OCI-LY1 (cell line): ENCODE results near the gene SPAG9.

Source experiments
- H2AFZ ChIP-seq: fragments of 200-600 bp; sonication (generic), shearing (Covaris generic); 2 replicates; pipeline ENCODE4 v1.6.0; 2014; ENCODE audit warnings: antibody characterized with exemption, mild to moderate bottlenecking, low read length
- H3F3A ChIP-seq: fragments of 200-600 bp; sonication (generic), shearing (Covaris generic); 2 replicates; pipeline ENCODE4 v1.6.0; 2014; ENCODE audit warnings: mild to moderate bottlenecking, antibody characterized with exemption, low read length, moderate library complexity; ENCODE audit not compliant: insufficient read depth
- H3K27ac ChIP-seq: fragments of 200-600 bp; sonication (generic); 2 replicates; pipeline ENCODE4 v1.5.1; 2014; ENCODE audit warnings: low read length, mixed run types, mild to moderate bottlenecking, low read depth; ENCODE audit not compliant: poor library complexity, severe bottlenecking
- H3K27me3 ChIP-seq: fragments of 200-600 bp; sonication (generic); 2 replicates; pipeline ENCODE4 v1.6.0; 2014; ENCODE audit warnings: antibody characterized with exemption, mild to moderate bottlenecking, low read length, moderate library complexity; ENCODE audit not compliant: insufficient read depth
- H3K36me3 ChIP-seq: fragments of 200-600 bp; sonication (generic); 2 replicates; pipeline ENCODE4 v1.6.1; 2014; ENCODE audit warnings: mild to moderate bottlenecking, antibody characterized with exemption, low read length, moderate library complexity, mixed read lengths; ENCODE audit not compliant: insufficient read depth
- H3K4me1 ChIP-seq: fragments of 200-600 bp; sonication (generic); 2 replicates; pipeline ENCODE4 v1.5.1; 2014; ENCODE audit warnings: mild to moderate bottlenecking, low read length, moderate library complexity; ENCODE audit not compliant: insufficient read depth, severe bottlenecking
- H3K4me2 ChIP-seq: fragments of 200-600 bp; sonication (generic), shearing (Covaris generic); 2 replicates; pipeline ENCODE4 v1.6.1; 2014; ENCODE audit warnings: low read length
- H3K4me3 ChIP-seq: fragments of 200-600 bp; sonication (generic); 2 replicates; pipeline ENCODE4 v1.5.1; 2014; ENCODE audit warnings: low read length, low read depth, mild to moderate bottlenecking, mixed read lengths; ENCODE audit not compliant: poor library complexity, severe bottlenecking
- H3K79me2 ChIP-seq: fragments of 200-600 bp; shearing (Covaris generic); 2 replicates; pipeline ENCODE4 v1.6.1; 2016; ENCODE audit warnings: mixed run types, low read length, mixed read lengths; ENCODE audit not compliant: insufficient read depth
- H3K9ac ChIP-seq: fragments of 200-600 bp; sonication (generic), shearing (Covaris generic); 2 replicates; pipeline ENCODE4 v1.6.1; 2014; ENCODE audit warnings: mild to moderate bottlenecking, low read length, mixed read lengths
- H3K9me2 ChIP-seq: fragments of 200-600 bp; sonication (generic), shearing (Covaris generic); 2 replicates; pipeline ENCODE4 v1.6.1; 2014; ENCODE audit warnings: low read depth, mild to moderate bottlenecking, low read length, mixed read lengths
- H3K9me3 ChIP-seq: fragments of 200-600 bp; shearing (Covaris generic); 2 replicates; pipeline ENCODE4 v1.6.1; 2014; ENCODE audit warnings: low read length, mixed read lengths
- H4K20me1 ChIP-seq: fragments of 200-600 bp; sonication (generic), shearing (Covaris generic); 2 replicates; pipeline ENCODE4 v1.6.0; 2016; ENCODE audit warnings: mild to moderate bottlenecking, low read length; ENCODE audit not compliant: insufficient read depth
- EZH2 ChIP-seq: fragments of 200-600 bp; sonication (generic), shearing (Covaris generic); IDR thresholded peaks from 2 replicates; pipeline ENCODE4 v1.8.0; 2017; ENCODE audit warnings: borderline replicate concordance, mixed run types, mild to moderate bottlenecking, antibody characterized with exemption, low read length, moderate library complexity, mixed read lengths
- TF ChIP-seq, protein P1 (sequence below): fragments of 200-600 bp; sonication (generic), shearing (Covaris generic); IDR thresholded peaks from 2 replicates; pipeline ENCODE4 v1.5.1; 2017; ENCODE audit warnings: mild to moderate bottlenecking, antibody characterized with exemption, low read length, moderate library complexity, mixed read lengths

SPAG9 gene

DNA sequence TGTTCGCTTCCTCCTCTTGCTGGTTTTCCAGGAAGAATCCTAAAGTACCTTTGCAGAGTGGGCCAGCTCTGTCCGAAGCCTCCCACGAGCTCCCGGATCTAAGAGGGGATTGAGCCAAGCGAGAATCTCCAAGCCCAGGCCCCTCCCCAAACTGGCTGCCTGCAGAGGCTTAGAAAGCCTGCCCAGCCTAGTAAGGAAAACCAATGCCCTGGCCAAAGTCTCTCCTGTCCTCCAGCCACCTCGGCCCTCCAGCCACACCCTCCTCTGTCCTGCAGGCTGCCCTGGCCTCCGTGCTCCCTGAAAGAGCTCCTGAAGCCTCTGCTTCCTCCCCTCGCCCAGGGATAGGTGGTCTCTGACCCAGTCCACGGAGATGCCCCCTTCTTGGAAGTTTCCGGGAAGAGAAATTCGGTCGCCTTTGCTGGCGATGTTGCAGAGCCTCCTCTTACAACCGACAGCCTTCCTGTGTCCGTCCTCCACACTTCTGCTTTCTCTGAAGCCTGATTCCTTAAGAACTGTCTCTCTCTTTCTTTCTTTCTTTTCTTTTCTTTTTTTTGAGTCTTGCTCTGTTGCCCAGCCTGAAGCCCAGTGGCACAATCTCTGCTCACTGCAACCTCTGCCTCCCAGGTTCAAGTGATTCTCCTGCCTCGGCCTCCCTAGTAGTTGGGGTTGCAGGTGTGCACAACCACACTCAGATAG, 199.6 kb downstream of the SPAG9 start:
- Histone ChIP-seq H3K9me3 (no peaks in the 10 kb centered on the region), H3F3A (no peaks in the 10 kb centered on the region), H3K4me3 (no peak overlapping the region), H3K9ac (no peak overlapping the region), H3K9me2 (no peaks in the 10 kb centered on the region), H3K4me2 (no peak overlapping the region), H4K20me1 (no peaks in the 10 kb centered on the region), H3K27ac (no peak overlapping the region), H2AFZ (no peak overlapping the region), H3K36me3 (no peaks in the 10 kb centered on the region), H3K27me3 (peaks cover 3% of the 10 kb centered on the region; the same call in 1 of the 2 replicates), H3K79me2 (no peaks in the 10 kb centered on the region), H3K4me1 (peaks cover 17% of the 10 kb centered on the region)
- TF ChIP-seq EZH2, result no peak
- TF ChIP-seq, protein P1, sequence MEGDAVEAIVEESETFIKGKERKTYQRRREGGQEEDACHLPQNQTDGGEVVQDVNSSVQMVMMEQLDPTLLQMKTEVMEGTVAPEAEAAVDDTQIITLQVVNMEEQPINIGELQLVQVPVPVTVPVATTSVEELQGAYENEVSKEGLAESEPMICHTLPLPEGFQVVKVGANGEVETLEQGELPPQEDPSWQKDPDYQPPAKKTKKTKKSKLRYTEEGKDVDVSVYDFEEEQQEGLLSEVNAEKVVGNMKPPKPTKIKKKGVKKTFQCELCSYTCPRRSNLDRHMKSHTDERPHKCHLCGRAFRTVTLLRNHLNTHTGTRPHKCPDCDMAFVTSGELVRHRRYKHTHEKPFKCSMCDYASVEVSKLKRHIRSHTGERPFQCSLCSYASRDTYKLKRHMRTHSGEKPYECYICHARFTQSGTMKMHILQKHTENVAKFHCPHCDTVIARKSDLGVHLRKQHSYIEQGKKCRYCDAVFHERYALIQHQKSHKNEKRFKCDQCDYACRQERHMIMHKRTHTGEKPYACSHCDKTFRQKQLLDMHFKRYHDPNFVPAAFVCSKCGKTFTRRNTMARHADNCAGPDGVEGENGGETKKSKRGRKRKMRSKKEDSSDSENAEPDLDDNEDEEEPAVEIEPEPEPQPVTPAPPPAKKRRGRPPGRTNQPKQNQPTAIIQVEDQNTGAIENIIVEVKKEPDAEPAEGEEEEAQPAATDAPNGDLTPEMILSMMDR, result no peak

DNA sequence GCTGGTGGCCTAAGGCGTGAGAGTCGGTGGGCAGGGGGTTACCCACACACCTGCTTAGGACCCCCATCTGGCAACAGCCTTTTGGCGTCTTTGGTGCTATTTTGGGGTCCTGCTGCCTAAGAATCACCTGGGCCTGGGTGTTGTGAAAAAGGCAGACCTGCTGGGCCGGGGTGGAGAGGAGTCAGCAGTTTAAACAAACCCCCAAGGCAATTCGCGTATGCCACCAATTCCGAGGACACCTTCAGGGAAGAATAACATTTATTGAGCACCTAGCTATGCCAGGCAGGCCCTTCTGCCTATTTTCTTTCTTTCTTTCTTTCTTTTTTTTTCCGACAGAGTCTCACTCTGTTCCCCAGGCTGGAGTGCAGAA, 200.6 kb downstream of the SPAG9 start:
- Histone ChIP-seq H3K36me3 (no peaks in the 10 kb centered on the region), H3K27ac (no peak overlapping the region), H3K4me3 (no peak overlapping the region), H3K79me2 (no peaks in the 10 kb centered on the region), H2AFZ (no peak overlapping the region), H3F3A (no peaks in the 10 kb centered on the region), H3K4me1 (peaks cover 17% of the 10 kb centered on the region), H4K20me1 (no peaks in the 10 kb centered on the region), H3K9ac (no peak overlapping the region), H3K9me2 (no peaks in the 10 kb centered on the region), H3K27me3 (no peaks in the 10 kb centered on the region; the same call in 1 of the 2 replicates), H3K4me2 (no peak overlapping the region), H3K9me3 (no peaks in the 10 kb centered on the region)
- TF ChIP-seq, protein P1, result no peak

DNA sequence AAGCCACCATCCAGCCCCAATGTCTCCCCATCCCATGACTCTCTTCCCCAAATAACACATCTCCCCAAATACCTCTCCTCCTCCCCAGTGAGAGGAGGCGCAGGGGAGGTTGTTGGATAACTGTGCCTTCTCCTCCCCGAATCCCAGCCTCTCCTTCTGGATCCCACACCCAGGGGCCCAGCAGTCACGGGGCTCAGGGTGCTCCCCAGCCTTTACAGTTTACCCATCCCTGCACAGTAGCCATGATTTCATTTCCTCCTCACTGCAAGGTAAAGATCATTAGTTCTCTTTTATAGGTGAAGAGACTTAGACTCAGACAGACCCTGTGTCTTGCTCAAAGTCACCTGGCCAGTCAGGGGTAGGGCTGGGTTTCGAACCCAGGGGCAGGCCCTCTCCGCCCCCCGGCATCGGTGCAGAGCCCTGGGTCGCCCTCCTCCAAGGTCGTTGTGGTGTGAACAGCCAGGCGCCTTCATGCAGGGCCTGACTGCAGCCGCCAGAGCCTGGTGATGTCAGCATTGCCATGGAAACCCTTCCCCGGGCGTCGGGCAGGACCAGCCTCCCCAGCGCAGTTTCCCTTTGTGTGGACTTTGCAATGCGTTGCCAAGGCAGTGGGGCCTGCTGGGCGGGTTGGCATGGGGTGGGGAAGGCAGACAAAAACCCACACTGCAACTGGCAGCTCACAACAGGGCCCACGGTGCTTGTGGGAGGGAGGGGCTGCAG, 201.2 kb downstream of the SPAG9 start:
- TF ChIP-seq, protein P1, result no peak
- no peak for TF ChIP-seq EZH2
- no peak overlapping the region for H3K4me3 ChIP-seq
- no peak overlapping the region for H2AFZ ChIP-seq
- no peaks in the 10 kb centered on the region for H3K9me2 ChIP-seq
- no peaks in the 10 kb centered on the region for H3K36me3 ChIP-seq
- no peaks in the 10 kb centered on the region; the same call in 1 of the 2 replicates for H3K27me3 ChIP-seq
- H3K9ac ChIP-seq, result no peak overlapping the region
- no peak overlapping the region for H3K4me2 ChIP-seq
- H3K79me2 ChIP-seq, result no peaks in the 10 kb centered on the region
- H3K4me1 ChIP-seq, result peaks cover 17% of the 10 kb centered on the region
- no peak overlapping the region for H3K27ac ChIP-seq
- no peaks in the 10 kb centered on the region for H3K9me3 ChIP-seq
- H3F3A ChIP-seq, result no peaks in the 10 kb centered on the region
- no peaks in the 10 kb centered on the region for H4K20me1 ChIP-seq
